CD4-positive, alpha-beta T cell (primary cell): ENCODE data around the gene RALY. TPM values are rescaled to one million over a fixed set of nuclear protein-coding genes. Genes with fewer than 3 reads are reported as not detected.

Source experiments
- ATAC-seq: fragments of 200-7000 bp; cut with Tn5 transposase; one replicate; pipeline ENCODE4 v1.10.0; 2022; ENCODE audit warnings: mild to moderate bottlenecking; ENCODE audit not compliant: poor library complexity
- CTCF ChIA-PET: fragments of 350-600 bp; sonication (Branson Sonifier 250); formaldehyde crosslinking; loops from one replicate; lab custom pipeline; 2021; ENCODE audit warnings: antibody characterized with exemption, inconsistent platforms; lab: Charles Lee
- POLR2A ChIA-PET: fragments of 350-600 bp; sonication (Branson Sonifier 250); formaldehyde crosslinking; loops from one replicate; lab custom pipeline; 2021; ENCODE audit warnings: antibody characterized with exemption, inconsistent platforms; lab: Charles Lee
- DNase-seq, 14 experiments: peaks; one replicate each; pipeline ENCODE4 v3.0.0-alpha.2; 2013 to 2020; ENCODE audit warnings: mixed read lengths in 2 of 14
- H3K27ac ChIP-seq, 2 donors: one replicate each; pipeline versions ENCODE4 v1.5.1 to v1.7.0; 2013; ENCODE audit warnings: low read length in 2 of 2, low read depth in 1 of 2, mild to moderate bottlenecking in 1 of 2
- H3K27me3 ChIP-seq, 2 experiments: 1 replicate in 1 of 2; 2 replicates in 1 of 2; pipeline versions ENCODE4 v1.6.1 to v1.7.0; 2013; ENCODE audit warnings: low read length in 2 of 2, control low read depth in 1 of 2, mild to moderate bottlenecking in 1 of 2, moderate library complexity in 1 of 2; ENCODE audit not compliant: insufficient read depth in 2 of 2, control insufficient read depth in 1 of 2
- H3K36me3 ChIP-seq: one replicate; pipeline ENCODE4 v1.6.1; 2013; ENCODE audit warnings: low read length, control low read depth; ENCODE audit not compliant: insufficient read depth
- H3K4me1 ChIP-seq: one replicate; pipeline ENCODE4 v1.6.1; 2013; ENCODE audit warnings: low read length, control low read depth; ENCODE audit not compliant: insufficient read depth
- H3K4me3 ChIP-seq: one replicate; pipeline ENCODE4 v1.5.1; 2013; ENCODE audit warnings: mild to moderate bottlenecking, low read length, moderate library complexity
- H3K9me3 ChIP-seq, 2 experiments: 1 replicate in 1 of 2; 2 replicates in 1 of 2; pipeline versions ENCODE4 v1.6.1 to v1.7.0; 2013; ENCODE audit warnings: low read length in 2 of 2, mild to moderate bottlenecking in 2 of 2, control low read depth in 1 of 2, moderate library complexity in 1 of 2; ENCODE audit not compliant: control insufficient read depth in 1 of 2, insufficient read depth in 1 of 2
- H3K27ac Mint-ChIP-seq: one replicate; pipeline ENCODE4 v1.8.0; 2020; ENCODE audit warnings: mixed read lengths
- H3K27me3 Mint-ChIP-seq: one replicate; pipeline ENCODE4 v1.8.0; 2021; ENCODE audit warnings: mixed read lengths
- H3K36me3 Mint-ChIP-seq: one replicate; pipeline ENCODE4 v1.8.0; 2021; ENCODE audit warnings: low read depth, mixed read lengths
- H3K4me1 Mint-ChIP-seq: one replicate; pipeline ENCODE4 v1.8.0; 2021; ENCODE audit warnings: low read depth, mixed read lengths
- H3K4me3 Mint-ChIP-seq: one replicate; pipeline ENCODE4 v1.8.0; 2020; ENCODE audit warnings: mild to moderate bottlenecking, mixed read lengths
- H3K9me3 Mint-ChIP-seq: one replicate; pipeline ENCODE4 v1.8.0; 2020; ENCODE audit warnings: mixed read lengths
- CTCF ChIP-seq: fragments of 200-600 bp; IDR thresholded peaks from one replicate; pipeline ENCODE4 v1.8.0; 2022; ENCODE audit warnings: antibody characterized with exemption, mild to moderate bottlenecking
- intact Hi-C, 2 experiments: fragments of 100-400 bp; cut with DNase I in 1 of 2; cut with micrococcal nuclease in 1 of 2; formaldehyde crosslinking; loops; one replicate each; pipeline versions ENCODE4 v1.15.1 to v1.9.0; 2023 to 2025; cut with DNase I, micrococcal nuclease
- total RNA-seq, 174 experiments: library from RNA in 2 of 174; stranded (reverse) in 2 of 174; gene quantifications; one replicate each; pipeline ENCODE4 v1.2.3 and lab custom pipeline; 2021 to 2026

Gene RALY
- total RNA-seq, 2 experiments from 2014 or later: 112 TPM

GRCh38 chr20:34098570-34098969, 104.9 kb downstream of the RALY start:
- H3K4me3 ChIP-seq: no peak overlapping the region
- H3K27me3 Mint-ChIP-seq: no peaks in the 10 kb centered on the region
- peaks cover 92% of the 10 kb centered on the region for H3K36me3 Mint-ChIP-seq
- no peak for DNase-seq
- CTCF ChIA-PET: no interaction called here
- H3K27ac Mint-ChIP-seq: peak overlapping the region; percentile 17
- no peaks in the 10 kb centered on the region for H3K4me1 ChIP-seq
- peaks cover 98% of the 10 kb centered on the region for H3K36me3 ChIP-seq
- H3K27ac ChIP-seq: no peak overlapping the region
- intact Hi-C loops: no loop called here
- no peaks in the 10 kb centered on the region for H3K27me3 ChIP-seq
- H3K4me3 Mint-ChIP-seq: no peak overlapping the region
- no peaks in the 10 kb centered on the region for H3K9me3 Mint-ChIP-seq
- no peaks in the 10 kb centered on the region for H3K9me3 ChIP-seq
- no peak for TF ChIP-seq CTCF
- POLR2A ChIA-PET: no interaction called here
- ATAC-seq: no peak
- H3K4me1 Mint-ChIP-seq: peaks cover 22% of the 10 kb centered on the region

GRCh38 chr20:34099675-34100074, 106.0 kb downstream of the RALY start:
- ATAC-seq: no peak
- no peak for TF ChIP-seq CTCF
- Histone ChIP-seq H3K9me3 (no peaks in the 10 kb centered on the region), H3K36me3 (peaks cover 98% of the 10 kb centered on the region), H3K27ac (no peak overlapping the region), H3K4me3 (no peak overlapping the region), H3K4me1 (no peaks in the 10 kb centered on the region), H3K27me3 (no peaks in the 10 kb centered on the region)
- intact Hi-C loops: no loop called here
- POLR2A ChIA-PET: interaction anchor here (4.2 kb wide), 1 partner anchor 12 kb away, joined by 23 read pairs; the partner anchor contains the start of gene EIF2S2
- H3K36me3 Mint-ChIP-seq: peaks cover 95% of the 10 kb centered on the region
- CTCF ChIA-PET: no interaction called here
- H3K4me3 Mint-ChIP-seq: no peak overlapping the region
- H3K9me3 Mint-ChIP-seq: no peaks in the 10 kb centered on the region
- no peak overlapping the region for H3K27ac Mint-ChIP-seq
- DNase-seq: no peak
- H3K4me1 Mint-ChIP-seq: peaks cover 29% of the 10 kb centered on the region
- no peaks in the 10 kb centered on the region for H3K27me3 Mint-ChIP-seq

GRCh38 chr20:34100576-34100975, 106.9 kb downstream of the RALY start:
- Mint-ChIP-seq H3K27ac (peak overlapping the region; percentile 9), H3K27me3 (no peaks in the 10 kb centered on the region), H3K4me1 (peaks cover 37% of the 10 kb centered on the region), H3K4me3 (no peak overlapping the region), H3K9me3 (no peaks in the 10 kb centered on the region), H3K36me3 (peaks cover 97% of the 10 kb centered on the region)
- no peak for ATAC-seq
- intact Hi-C loops: no loop called here
- Histone ChIP-seq H3K27me3 (no peaks in the 10 kb centered on the region), H3K36me3 (peaks cover 97% of the 10 kb centered on the region), H3K4me1 (peaks cover 4% of the 10 kb centered on the region), H3K27ac (no peak overlapping the region), H3K9me3 (no peaks in the 10 kb centered on the region), H3K4me3 (no peak overlapping the region)
- CTCF ChIA-PET: no interaction called here
- no peak for TF ChIP-seq CTCF
- POLR2A ChIA-PET: interaction anchor here (0.6 to 4.2 kb wide), 2 partner anchors 12 to 248 kb away, joined by 3 to 23 read pairs; partner anchors contain the start of gene EIF2S2
- DNase-seq: no peak
